Measurements from ENCODE around the gene HAUS7. TPM values are rescaled to one million over a fixed set of nuclear protein-coding genes. Genes with fewer than 3 reads are reported as not detected.

HAUS7 gene
- total RNA-seq, 2 donors from 2014 or later, result 10.5 to 15.9 TPM

DNA sequence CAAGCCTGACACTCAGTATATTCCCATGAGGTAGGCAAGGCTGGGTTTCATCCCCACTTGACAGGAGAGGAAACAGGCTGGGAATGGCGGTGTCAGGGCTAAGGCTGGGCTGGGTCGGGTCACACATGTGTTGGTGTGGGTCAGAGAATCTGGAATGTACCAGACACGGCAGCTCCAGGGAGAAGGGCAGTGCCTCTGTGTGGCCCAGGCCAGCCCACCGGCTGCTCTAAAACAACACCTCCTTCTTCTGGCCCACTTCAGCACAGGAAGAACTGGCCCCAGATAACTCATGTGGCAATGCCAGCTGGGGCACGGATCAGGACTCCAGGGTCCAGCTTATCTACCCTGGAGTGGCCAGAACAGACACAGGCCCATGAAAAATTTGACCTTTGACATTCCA is 6.3 kb downstream of the HAUS7 start:
- Histone ChIP-seq H3K4me3 (no peak overlapping the region), H3K4me1 (peaks cover 0 to 4% of the 10 kb centered on the region in 2 donors), H3K27ac (no peak overlapping the region), H3K9me3 (no peaks in the 10 kb centered on the region), H3K27me3 (no peaks in the 10 kb centered on the region), H3K36me3 (peaks cover 4% of the 10 kb centered on the region)
- TF ChIP-seq, protein P1, sequence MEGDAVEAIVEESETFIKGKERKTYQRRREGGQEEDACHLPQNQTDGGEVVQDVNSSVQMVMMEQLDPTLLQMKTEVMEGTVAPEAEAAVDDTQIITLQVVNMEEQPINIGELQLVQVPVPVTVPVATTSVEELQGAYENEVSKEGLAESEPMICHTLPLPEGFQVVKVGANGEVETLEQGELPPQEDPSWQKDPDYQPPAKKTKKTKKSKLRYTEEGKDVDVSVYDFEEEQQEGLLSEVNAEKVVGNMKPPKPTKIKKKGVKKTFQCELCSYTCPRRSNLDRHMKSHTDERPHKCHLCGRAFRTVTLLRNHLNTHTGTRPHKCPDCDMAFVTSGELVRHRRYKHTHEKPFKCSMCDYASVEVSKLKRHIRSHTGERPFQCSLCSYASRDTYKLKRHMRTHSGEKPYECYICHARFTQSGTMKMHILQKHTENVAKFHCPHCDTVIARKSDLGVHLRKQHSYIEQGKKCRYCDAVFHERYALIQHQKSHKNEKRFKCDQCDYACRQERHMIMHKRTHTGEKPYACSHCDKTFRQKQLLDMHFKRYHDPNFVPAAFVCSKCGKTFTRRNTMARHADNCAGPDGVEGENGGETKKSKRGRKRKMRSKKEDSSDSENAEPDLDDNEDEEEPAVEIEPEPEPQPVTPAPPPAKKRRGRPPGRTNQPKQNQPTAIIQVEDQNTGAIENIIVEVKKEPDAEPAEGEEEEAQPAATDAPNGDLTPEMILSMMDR (IDR thresholded peaks at IDR 0.05), result no peak
- DNase-seq (ENCODE audit: low spot score), result no peak

DNA sequence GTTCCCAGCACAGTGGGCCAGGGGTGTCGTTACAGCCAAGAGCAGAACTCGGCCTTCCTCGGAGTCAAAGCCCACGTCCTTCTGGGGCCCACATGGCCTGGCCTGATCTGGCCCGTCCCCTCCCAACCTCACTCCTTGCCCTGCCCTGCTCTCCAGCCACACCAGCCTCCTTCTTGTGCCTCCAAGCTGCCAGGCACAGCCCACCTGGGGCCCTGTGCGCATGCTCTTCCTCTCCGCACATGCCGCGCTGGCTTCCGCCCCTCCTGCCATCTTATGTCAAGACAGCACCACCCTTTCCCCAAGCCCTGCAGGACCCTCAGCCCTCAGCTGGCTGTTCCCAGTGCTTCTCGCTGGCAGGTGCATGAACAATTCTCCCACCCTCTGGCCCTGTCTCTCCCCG is 6.8 kb downstream of the HAUS7 start:
- TF ChIP-seq, protein P1 (IDR thresholded peaks at IDR 0.05), result no peak
- Histone ChIP-seq H3K36me3 (peaks cover 4% of the 10 kb centered on the region), H3K9me3 (no peaks in the 10 kb centered on the region), H3K27me3 (no peaks in the 10 kb centered on the region), H3K27ac (no peak overlapping the region), H3K4me1 (no peaks in the 10 kb centered on the region), H3K4me3 (no peak overlapping the region)
- no peak for DNase-seq (ENCODE audit: low spot score)

DNA sequence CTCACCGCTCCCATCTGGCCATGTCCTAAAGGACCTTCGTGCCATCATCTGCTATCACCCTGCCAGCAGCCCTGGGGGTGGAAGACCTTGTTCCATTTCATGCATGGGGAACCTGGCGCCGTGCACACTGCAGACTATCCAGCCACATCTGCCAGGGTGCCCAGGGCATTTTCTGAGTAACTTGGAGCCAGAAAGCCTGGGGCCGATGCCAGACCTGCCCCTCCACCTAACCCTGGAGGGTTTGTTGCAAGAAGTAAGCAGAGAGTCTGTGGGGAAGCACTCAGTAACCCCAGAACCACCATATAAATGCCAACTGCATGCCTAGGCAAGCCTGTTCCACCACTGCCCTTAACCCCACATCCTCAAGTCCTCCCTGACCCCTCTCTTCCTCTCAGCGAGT is 7.3 kb downstream of the HAUS7 start:
- DNase-seq (ENCODE audit: low spot score), result no peak
- no peaks in the 10 kb centered on the region for H3K4me1 ChIP-seq
- H3K4me3 ChIP-seq, result no peak overlapping the region
- peaks cover 4% of the 10 kb centered on the region for H3K36me3 ChIP-seq
- TF ChIP-seq, protein P1 (IDR thresholded peaks at IDR 0.05), result no peak
- no peak overlapping the region for H3K27ac ChIP-seq
- no peaks in the 10 kb centered on the region for H3K27me3 ChIP-seq
- H3K9me3 ChIP-seq, result no peaks in the 10 kb centered on the region

DNA sequence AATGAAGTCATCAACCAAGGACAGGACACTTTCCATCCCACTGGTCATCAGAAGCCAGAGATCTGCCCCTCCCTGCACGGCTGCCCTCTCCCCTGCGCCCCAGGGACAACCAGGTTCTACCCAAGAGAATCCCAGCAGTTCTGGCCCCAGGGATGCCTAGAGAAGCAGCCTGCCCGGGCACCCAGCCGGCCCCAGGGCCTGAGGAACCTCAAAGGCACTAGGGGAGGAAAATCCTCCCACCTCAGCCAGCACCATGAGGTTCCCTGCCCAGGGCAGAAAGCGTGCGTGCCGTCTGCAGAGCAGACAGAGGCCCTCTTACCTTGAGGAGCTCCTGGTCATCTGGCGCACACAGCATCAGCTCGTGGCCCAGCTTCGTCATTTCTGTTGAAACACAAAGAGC is 8.1 kb downstream of the HAUS7 start:
- TF ChIP-seq, protein P1 (IDR thresholded peaks at IDR 0.05), result no peak
- Histone ChIP-seq H3K4me1 (no peaks in the 10 kb centered on the region), H3K27ac (no peak overlapping the region), H3K27me3 (no peaks in the 10 kb centered on the region), H3K9me3 (no peaks in the 10 kb centered on the region), H3K36me3 (peaks cover 4% of the 10 kb centered on the region), H3K4me3 (no peak overlapping the region)
- DNase-seq (ENCODE audit: low spot score), result no peak

DNA sequence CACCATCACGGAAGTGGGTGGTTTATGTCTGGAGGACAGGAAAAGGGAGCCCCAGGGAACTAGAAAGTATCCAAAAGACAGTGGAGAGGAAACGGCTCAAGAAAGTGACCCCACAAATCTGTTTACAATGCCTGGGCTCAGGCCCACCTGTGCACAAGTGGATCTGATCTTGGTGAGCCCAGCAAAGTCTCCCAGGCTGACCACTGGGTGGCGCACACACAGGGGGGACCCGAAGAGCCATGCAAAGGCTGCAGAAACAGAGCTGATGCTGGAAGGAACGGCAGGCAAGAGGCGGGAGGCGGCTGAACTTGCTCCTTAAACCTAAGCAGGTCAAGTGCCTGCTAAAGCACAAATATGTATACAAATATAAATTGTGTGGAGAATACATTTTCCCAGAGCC is 9.6 kb downstream of the HAUS7 start:
- Histone ChIP-seq H3K4me1 (peaks cover 0 to 7% of the 10 kb centered on the region in 2 donors), H3K4me3 (no peak overlapping the region), H3K36me3 (peaks cover 4% of the 10 kb centered on the region), H3K9me3 (no peaks in the 10 kb centered on the region), H3K27ac (no peak overlapping the region), H3K27me3 (no peaks in the 10 kb centered on the region)
- DNase-seq (ENCODE audit: low spot score), result no peak
- TF ChIP-seq, protein P1 (IDR thresholded peaks at IDR 0.05), result peak; percentile 27 to 65

DNA sequence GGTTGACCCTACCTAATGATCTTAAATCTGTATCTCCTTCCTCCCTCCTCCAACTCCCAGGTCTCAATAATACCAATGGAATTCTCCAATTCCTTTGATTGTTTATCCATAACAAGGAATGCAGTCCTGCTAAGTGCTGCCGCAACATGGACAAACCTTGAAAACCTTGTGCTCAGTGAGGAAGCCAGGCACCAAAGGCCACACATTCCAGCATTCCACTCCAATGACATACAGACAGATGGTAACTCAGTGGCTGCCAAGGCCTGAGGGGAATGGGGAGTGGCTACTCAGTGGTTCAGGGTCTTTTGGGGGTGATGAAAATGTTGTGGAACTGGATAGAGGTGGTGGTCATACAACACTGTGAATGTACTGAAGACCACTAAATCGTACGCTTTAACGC is 10.4 kb downstream of the HAUS7 start:
- no peaks in the 10 kb centered on the region for H3K27me3 ChIP-seq
- H3K9me3 ChIP-seq, result no peaks in the 10 kb centered on the region
- H3K27ac ChIP-seq, result no peak overlapping the region
- peaks cover 4% of the 10 kb centered on the region for H3K36me3 ChIP-seq
- no peak overlapping the region for H3K4me3 ChIP-seq
- H3K4me1 ChIP-seq, result peaks cover 0 to 7% of the 10 kb centered on the region in 2 donors
- TF ChIP-seq, protein P1 (IDR thresholded peaks at IDR 0.05), result no peak
- DNase-seq (ENCODE audit: low spot score), result no peak

All from right atrium auricular region (tissue), 2 donors.